HepG2 (cell line): ENCODE results near the gene HPDL. TPM values are rescaled to one million over a fixed set of nuclear protein-coding genes. Genes with fewer than 3 reads are reported as not detected.

Experiments used
- DNMT1 ChIP-seq: sonication (generic); formaldehyde crosslinking; IDR thresholded peaks from 2 replicates; pipeline ENCODE4 v1.5.1; 2020; ENCODE audit warnings: mild to moderate bottlenecking, missing genetic modification reagents
- ELF4 ChIP-seq: sonication (generic); formaldehyde crosslinking; IDR thresholded peaks from 2 replicates; pipeline ENCODE4 v1.5.0; 2020; ENCODE audit warnings: missing genetic modification reagents, mild to moderate bottlenecking, moderate library complexity, borderline replicate concordance
- ERF ChIP-seq: IDR thresholded peaks from 2 replicates; pipeline ENCODE4 v1.6.1; 2018; ENCODE audit warnings: missing biosample characterization, missing genetic modification reagents
- ETV6 ChIP-seq: sonication (generic); formaldehyde crosslinking; conservative IDR thresholded peaks from 2 replicates; pipeline ENCODE4 v1.4.0; 2020; ENCODE audit warnings: missing genetic modification reagents
- HDAC2 ChIP-seq: sonication (generic); formaldehyde crosslinking; IDR thresholded peaks from 2 replicates; pipeline ENCODE4 v1.4.0; 2020; ENCODE audit warnings: missing genetic modification reagents
- HOXA7 ChIP-seq: sonication (generic); formaldehyde crosslinking; IDR thresholded peaks from 2 replicates; pipeline ENCODE4 v1.8.1; 2022; ENCODE audit warnings: mild to moderate bottlenecking, missing genetic modification reagents, moderate library complexity
- HOXD1 ChIP-seq: sonication (generic); formaldehyde crosslinking; IDR thresholded peaks from 2 replicates; pipeline ENCODE4 v1.5.0; 2020; ENCODE audit warnings: missing genetic modification reagents
- KLF15 ChIP-seq: sonication (generic); formaldehyde crosslinking; IDR thresholded peaks from 2 replicates; pipeline ENCODE4 v1.8.1; 2023; ENCODE audit warnings: borderline replicate concordance, mild to moderate bottlenecking, inconsistent platforms, missing genetic modification reagents, mixed read lengths
- NFE2L2 ChIP-seq: fragments of 150-350 bp; IDR thresholded peaks from 2 replicates; pipeline ENCODE4 v1.6.1; 2014; ENCODE audit warnings: low read length
- RBAK ChIP-seq: sonication (generic); formaldehyde crosslinking; IDR thresholded peaks from 2 replicates; pipeline ENCODE4 v1.5.1; 2020; ENCODE audit warnings: mild to moderate bottlenecking, missing genetic modification reagents
- TBX2 ChIP-seq: sonication (generic); formaldehyde crosslinking; IDR thresholded peaks from 2 replicates; pipeline ENCODE4 v1.5.0; 2020; ENCODE audit warnings: missing genetic modification reagents, mild to moderate bottlenecking, borderline replicate concordance
- ZFP41 ChIP-seq: sonication (generic); formaldehyde crosslinking; IDR thresholded peaks from 2 replicates; pipeline ENCODE4 v1.4.0; 2020; ENCODE audit warnings: mild to moderate bottlenecking, missing genetic modification reagents, borderline replicate concordance
- ZNF124 ChIP-seq: sonication (generic); formaldehyde crosslinking; IDR thresholded peaks from 2 replicates; pipeline ENCODE4 v1.4.0; 2020; ENCODE audit warnings: missing genetic modification reagents
- ZNF33A ChIP-seq: sonication (generic); formaldehyde crosslinking; IDR thresholded peaks from 2 replicates; pipeline ENCODE4 v1.5.1; 2020; ENCODE audit warnings: missing genetic modification reagents, mild to moderate bottlenecking, moderate library complexity, borderline replicate concordance
- ZNF7 ChIP-seq: IDR thresholded peaks from 2 replicates; pipeline ENCODE4 v1.6.1; 2016; ENCODE audit warnings: missing biosample characterization, missing genetic modification reagents
- ZNF816 ChIP-seq: sonication (generic); formaldehyde crosslinking; IDR thresholded peaks from 2 replicates; pipeline ENCODE4 v1.8.0; 2022; ENCODE audit warnings: missing genetic modification reagents, mild to moderate bottlenecking, borderline replicate concordance
- polyA plus RNA-seq, 8 experiments: library from polyadenylated mRNA; depleted of rRNA in 3 of 8; stranded (reverse) in 7 of 8; unstranded in 1 of 8; fragments of >200 nt; fragmentation: Illumina TruSeq in 4 of 8; extraction: Trizol in 4 of 8; gene quantifications; 2 replicates each; pipeline versions ENCODE4 v1.2.1 to v1.2.3, GENCODE V29; 2011 to 2016; ENCODE audit warnings: low read depth in 4 of 8, missing spikeins in 1 of 8, mixed read lengths in 1 of 8; ENCODE audit not compliant: insufficient read depth in 1 of 8
- total RNA-seq, 5 experiments: library from RNA; depleted of rRNA; stranded (reverse); fragments of >200 nt; fragmentation: Illumina TruSeq; extraction: Trizol; gene quantifications; 2 replicates each; pipeline ENCODE4 v1.2.3, GENCODE V29; 2016; ENCODE audit warnings: low read depth in 1 of 5
- TF ChIP-seq, protein P1 (sequence below): sonication (generic); formaldehyde crosslinking; IDR thresholded peaks from 2 replicates; pipeline ENCODE4 v1.8.0; 2022; ENCODE audit warnings: missing genetic modification reagents, mild to moderate bottlenecking, moderate library complexity, borderline replicate concordance
- TF ChIP-seq, protein P2 (sequence below): sonication (generic); formaldehyde crosslinking; IDR thresholded peaks from 2 replicates; pipeline ENCODE4 v1.5.1; 2020; ENCODE audit warnings: missing genetic modification reagents, mild to moderate bottlenecking, borderline replicate concordance
- TF ChIP-seq, protein P3 (sequence below): sonication (generic); formaldehyde crosslinking; IDR thresholded peaks from 2 replicates; pipeline ENCODE4 v1.4.0; 2020; ENCODE audit warnings: missing genetic modification reagents
- TF ChIP-seq, protein P4 (sequence below): sonication (generic); formaldehyde crosslinking; IDR thresholded peaks from 2 replicates; pipeline ENCODE4; 2020; ENCODE audit warnings: missing genetic modification reagents, mild to moderate bottlenecking, borderline replicate concordance

Gene HPDL
- total and polyA plus RNA-seq, 2 of the 13 experiments (the other 11 are each of a cell fraction or from before 2014, with no cell fraction given) = not detected

DNA sequence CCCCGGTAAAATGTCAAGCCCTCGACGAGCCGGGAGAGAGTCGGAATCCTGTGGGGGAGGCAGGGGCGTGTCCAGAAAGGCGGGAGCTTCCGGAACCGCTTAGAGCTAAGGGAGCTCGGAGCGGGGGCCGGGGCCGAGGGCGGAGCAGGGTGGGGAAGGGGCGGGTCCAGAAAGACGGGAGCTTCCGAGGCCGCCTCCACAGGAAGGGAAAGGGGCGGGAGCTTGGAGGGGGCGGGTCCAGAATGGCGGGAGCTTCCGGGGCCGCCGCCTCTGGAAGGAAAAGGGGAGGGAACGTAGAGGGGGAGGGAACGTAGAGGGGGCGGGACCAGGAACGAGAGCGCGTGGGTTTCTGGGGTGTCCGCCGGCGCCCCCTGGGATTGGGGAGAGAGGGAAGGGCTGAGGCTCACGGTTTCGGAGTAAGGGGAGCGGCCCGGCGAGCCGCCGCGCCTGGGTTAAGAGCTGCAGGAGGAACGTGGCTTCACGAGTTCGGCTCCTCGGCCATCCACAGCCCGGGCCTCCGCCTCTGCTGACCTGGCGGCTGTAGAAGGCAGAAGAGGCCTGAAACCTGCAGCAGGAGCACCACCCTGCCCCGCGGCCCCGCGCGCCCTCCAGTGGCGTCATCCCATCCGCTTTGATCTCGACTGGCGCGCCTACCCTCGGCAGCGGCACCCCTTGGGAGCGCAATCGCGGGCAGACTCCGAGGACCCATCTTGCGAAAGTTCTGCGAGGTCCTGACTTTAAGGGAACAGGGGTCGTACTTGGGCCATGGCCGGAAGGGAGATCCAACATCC, 23.0 kb upstream of the HPDL start (continued):
- TF ChIP-seq, protein P1, sequence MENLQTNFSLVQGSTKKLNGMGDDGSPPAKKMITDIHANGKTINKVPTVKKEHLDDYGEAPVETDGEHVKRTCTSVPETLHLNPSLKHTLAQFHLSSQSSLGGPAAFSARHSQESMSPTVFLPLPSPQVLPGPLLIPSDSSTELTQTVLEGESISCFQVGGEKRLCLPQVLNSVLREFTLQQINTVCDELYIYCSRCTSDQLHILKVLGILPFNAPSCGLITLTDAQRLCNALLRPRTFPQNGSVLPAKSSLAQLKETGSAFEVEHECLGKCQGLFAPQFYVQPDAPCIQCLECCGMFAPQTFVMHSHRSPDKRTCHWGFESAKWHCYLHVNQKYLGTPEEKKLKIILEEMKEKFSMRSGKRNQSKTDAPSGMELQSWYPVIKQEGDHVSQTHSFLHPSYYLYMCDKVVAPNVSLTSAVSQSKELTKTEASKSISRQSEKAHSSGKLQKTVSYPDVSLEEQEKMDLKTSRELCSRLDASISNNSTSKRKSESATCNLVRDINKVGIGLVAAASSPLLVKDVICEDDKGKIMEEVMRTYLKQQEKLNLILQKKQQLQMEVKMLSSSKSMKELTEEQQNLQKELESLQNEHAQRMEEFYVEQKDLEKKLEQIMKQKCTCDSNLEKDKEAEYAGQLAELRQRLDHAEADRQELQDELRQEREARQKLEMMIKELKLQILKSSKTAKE (CRISPR knock-in tag) = no peak
- TF ChIP-seq HOXA7 (CRISPR knock-in tag) (no peak), ETV6 (CRISPR knock-in tag) (peak; percentile 74; the same call in 1 of the 2 replicates), HOXD1 (0 out of 2 replicates have a peak, but pooled peaks have one; percentile 26), ERF (CRISPR knock-in tag) (peak; percentile 91), ZFP41 (no peak), ZNF816 (CRISPR knock-in tag) (peak; percentile 76; the same call in 1 of the 2 replicates), NFE2L2 (no peak), RBAK (no peak), ZNF7 (CRISPR knock-in tag) (no peak), HDAC2 (CRISPR knock-in tag) (peak; percentile 72), ZNF33A (CRISPR knock-in tag) (no peak), ZNF124 (CRISPR knock-in tag) (no peak), ELF4 (CRISPR knock-in tag) (no peak), KLF15 (no peak), TBX2 (CRISPR knock-in tag) (peak; percentile 61; the same call in 1 of the 2 replicates), DNMT1 (peak; percentile 25; the same call in 1 of the 2 replicates)
- TF ChIP-seq, protein P2, sequence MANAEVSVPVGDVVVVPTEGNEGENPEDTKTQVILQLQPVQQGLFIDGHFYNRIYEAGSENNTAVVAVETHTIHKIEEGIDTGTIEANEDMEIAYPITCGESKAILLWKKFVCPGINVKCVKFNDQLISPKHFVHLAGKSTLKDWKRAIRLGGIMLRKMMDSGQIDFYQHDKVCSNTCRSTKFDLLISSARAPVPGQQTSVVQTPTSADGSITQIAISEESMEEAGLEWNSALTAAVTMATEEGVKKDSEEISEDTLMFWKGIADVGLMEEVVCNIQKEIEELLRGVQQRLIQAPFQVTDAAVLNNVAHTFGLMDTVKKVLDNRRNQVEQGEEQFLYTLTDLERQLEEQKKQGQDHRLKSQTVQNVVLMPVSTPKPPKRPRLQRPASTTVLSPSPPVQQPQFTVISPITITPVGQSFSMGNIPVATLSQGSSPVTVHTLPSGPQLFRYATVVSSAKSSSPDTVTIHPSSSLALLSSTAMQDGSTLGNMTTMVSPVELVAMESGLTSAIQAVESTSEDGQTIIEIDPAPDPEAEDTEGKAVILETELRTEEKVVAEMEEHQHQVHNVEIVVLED (CRISPR knock-in tag) = peak; percentile 81
- TF ChIP-seq, protein P3, sequence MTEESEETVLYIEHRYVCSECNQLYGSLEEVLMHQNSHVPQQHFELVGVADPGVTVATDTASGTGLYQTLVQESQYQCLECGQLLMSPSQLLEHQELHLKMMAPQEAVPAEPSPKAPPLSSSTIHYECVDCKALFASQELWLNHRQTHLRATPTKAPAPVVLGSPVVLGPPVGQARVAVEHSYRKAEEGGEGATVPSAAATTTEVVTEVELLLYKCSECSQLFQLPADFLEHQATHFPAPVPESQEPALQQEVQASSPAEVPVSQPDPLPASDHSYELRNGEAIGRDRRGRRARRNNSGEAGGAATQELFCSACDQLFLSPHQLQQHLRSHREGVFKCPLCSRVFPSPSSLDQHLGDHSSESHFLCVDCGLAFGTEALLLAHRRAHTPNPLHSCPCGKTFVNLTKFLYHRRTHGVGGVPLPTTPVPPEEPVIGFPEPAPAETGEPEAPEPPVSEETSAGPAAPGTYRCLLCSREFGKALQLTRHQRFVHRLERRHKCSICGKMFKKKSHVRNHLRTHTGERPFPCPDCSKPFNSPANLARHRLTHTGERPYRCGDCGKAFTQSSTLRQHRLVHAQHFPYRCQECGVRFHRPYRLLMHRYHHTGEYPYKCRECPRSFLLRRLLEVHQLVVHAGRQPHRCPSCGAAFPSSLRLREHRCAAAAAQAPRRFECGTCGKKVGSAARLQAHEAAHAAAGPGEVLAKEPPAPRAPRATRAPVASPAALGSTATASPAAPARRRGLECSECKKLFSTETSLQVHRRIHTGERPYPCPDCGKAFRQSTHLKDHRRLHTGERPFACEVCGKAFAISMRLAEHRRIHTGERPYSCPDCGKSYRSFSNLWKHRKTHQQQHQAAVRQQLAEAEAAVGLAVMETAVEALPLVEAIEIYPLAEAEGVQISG = no peak; the same call in none of the 2 replicates
- TF ChIP-seq, protein P4, sequence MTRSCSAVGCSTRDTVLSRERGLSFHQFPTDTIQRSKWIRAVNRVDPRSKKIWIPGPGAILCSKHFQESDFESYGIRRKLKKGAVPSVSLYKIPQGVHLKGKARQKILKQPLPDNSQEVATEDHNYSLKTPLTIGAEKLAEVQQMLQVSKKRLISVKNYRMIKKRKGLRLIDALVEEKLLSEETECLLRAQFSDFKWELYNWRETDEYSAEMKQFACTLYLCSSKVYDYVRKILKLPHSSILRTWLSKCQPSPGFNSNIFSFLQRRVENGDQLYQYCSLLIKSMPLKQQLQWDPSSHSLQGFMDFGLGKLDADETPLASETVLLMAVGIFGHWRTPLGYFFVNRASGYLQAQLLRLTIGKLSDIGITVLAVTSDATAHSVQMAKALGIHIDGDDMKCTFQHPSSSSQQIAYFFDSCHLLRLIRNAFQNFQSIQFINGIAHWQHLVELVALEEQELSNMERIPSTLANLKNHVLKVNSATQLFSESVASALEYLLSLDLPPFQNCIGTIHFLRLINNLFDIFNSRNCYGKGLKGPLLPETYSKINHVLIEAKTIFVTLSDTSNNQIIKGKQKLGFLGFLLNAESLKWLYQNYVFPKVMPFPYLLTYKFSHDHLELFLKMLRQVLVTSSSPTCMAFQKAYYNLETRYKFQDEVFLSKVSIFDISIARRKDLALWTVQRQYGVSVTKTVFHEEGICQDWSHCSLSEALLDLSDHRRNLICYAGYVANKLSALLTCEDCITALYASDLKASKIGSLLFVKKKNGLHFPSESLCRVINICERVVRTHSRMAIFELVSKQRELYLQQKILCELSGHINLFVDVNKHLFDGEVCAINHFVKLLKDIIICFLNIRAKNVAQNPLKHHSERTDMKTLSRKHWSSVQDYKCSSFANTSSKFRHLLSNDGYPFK (CRISPR knock-in tag) = no peak; the same call in 1 of the 2 replicates
